ENCODE data around the gene PTGFRN.
A peak's percentile ranks its signal among the peaks of the same experiment; 100 is the strongest.
"Not testable (repeated sequence)": the region's sequence is repeated elsewhere in the genome, so short reads cannot be mapped to it uniquely, and the experiment has no call there.

The PTGFRN gene

GRCh38 chr1:116916533-116917445, 7.1 kb downstream of the PTGFRN start:
- DNase-seq (ENCODE audit: low read depth), result no peak

DNA sequence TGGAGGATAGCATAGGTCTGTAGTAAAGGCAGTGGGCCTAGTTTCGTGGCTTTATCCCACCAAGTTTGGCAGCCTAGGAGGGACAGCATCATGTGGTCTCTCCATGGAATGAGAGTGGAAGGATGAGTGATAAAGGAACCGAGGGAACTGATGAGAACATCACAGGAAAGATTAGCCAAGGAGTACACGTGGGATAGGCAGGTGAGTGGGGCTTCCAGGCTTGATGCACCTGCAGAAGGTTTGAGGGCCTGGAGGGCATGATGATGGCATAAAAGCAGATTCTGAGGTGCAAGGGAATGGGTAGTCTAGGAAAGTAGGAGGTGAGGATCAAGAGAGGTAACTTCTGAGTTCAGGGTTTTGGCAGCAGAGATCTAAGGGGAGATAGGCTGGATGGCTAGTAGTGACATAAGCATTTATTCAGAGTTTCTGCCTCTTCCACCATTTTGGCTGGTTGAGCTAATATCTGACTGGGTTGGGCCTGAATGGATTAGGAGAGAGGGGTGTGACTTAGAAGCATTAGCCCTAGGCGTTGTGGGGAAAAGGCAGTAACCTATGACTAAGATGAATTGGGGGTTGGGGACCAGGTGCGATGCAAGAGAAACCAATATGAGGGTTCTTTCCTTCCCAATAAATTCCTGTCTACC, 9.1 kb downstream of the PTGFRN start:
- no peak for DNase-seq (ENCODE audit: low read depth)

DNA sequence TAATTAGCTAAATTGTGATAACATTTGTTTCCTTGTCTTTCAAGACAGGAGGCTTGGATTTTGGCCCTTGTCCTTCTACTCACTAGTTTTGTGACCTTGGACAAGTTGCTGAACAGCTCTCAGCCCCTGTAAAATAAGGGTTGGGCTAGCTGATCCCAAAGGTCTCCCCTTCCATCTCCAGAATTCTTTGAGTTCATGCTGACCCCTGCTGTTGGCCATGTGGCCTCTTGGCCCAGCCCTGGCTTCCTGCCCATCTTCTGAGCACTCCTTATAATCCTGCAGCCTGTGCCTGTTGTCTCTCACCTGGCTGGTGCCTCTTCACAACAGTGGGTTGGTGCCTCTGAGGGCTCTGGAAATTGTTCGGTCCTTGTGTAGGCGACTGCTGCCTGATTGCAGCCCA, 10.1 kb downstream of the PTGFRN start:
- DNase-seq (ENCODE audit: low read depth), result no peak

DNA sequence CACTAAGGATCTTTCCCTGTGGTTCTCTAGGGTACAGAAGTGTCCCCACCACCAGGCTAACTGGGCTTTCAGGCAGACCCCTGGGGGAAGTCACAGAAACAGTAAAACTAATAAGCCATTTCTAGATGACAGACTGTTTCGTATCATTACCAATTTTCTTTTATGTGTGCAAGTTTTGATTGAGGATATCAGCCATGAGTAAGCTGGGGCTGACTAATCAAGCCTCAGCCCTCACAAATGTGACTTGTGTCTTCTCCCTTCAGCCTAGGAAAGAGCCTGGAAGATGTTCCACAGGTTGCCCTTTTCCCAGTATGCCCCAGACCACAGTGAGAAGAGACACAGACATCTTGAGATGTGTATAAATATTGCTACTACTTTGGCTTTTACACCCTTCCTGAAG, 10.5 kb downstream of the PTGFRN start:
- no peak for DNase-seq (ENCODE audit: low read depth)

DNA sequence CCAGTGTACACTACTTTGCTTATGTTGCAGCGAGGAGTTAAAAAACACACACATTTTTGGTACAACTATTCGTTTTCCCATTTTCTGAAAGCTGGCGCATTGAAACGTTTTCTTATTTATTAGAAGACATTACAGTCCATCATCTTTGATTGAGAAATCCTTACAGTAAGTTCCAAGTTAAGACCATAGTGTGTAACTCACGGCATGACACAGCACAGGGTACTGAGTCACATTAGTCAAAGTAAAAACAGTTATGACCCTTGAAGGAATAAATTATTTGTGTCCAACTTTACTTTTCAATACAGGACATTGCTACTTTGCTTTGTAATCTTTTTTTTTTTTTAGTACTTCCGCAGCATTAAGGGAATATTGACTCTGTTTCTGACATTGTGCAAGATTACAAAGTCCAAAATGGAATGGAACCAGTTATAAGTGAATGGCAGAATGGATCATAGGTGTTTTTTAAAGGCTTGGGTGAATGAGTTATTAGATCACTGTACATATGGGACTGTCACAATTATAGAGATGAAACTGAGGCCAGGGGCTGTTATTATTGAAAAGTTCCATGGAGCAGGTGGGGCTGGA, 11.7 kb downstream of the PTGFRN start:
- DNase-seq (ENCODE audit: low read depth), result no peak

GRCh38 chr1:116921937-116922336, 12.2 kb downstream of the PTGFRN start:
- DNase-seq (ENCODE audit: low read depth), result no peak

DNA sequence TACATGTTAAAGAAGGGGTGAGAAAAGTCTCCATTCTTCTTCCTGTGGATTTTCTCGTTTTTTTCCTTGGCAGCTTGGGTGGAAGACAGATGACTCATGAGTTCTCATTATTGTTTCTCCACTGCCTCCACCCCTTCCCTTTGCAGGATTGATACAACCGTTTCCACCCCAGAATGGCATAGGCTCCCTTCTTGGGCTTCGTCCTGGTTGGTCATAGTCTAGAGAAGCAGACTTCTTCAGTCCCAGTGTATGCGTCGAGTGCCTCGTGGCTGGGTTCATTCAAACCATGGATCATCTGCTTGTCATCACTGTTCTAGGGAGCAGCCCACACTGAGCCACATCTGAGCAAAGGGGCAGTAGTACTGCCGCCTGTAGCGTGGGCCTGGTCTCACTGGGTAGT, 13.7 kb downstream of the PTGFRN start:
- no peak for DNase-seq (ENCODE audit: low read depth)

DNA sequence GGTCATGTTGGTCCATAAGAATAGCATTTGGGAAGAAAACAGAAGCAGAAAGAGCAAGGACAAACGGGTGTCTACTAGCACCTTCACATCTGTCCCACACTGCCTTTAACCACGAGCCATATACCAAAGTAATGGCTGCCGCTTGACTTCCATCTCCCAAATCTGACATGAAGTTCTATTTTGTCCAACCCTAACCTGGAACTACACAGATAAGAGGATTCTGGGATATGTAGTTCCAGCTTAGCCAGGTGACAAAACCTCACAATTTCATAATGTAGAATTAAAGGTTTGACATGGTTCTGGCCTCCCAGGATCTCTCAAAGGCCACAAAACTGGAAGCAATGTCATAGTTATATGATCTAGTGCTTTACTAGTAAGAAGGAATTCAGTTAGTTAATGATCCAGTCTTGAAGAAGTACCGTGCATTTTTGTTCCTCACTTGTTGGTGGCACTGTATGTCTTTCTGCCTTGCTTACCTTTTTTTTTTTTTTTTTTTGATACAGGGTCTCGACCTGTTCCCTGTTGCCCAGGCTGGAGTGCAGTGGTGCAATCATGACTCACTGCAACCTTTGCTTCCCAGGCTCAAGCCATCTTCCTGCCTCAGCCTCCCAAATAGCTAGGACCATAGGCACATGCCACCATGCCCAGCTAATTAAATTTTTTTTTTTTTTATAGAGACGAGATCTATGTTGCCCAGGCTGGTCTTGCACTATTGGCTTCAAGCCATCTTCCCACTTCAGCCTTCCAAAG, 17.5 kb downstream of the PTGFRN start:
- no peak for DNase-seq (ENCODE audit: low read depth)

DNA sequence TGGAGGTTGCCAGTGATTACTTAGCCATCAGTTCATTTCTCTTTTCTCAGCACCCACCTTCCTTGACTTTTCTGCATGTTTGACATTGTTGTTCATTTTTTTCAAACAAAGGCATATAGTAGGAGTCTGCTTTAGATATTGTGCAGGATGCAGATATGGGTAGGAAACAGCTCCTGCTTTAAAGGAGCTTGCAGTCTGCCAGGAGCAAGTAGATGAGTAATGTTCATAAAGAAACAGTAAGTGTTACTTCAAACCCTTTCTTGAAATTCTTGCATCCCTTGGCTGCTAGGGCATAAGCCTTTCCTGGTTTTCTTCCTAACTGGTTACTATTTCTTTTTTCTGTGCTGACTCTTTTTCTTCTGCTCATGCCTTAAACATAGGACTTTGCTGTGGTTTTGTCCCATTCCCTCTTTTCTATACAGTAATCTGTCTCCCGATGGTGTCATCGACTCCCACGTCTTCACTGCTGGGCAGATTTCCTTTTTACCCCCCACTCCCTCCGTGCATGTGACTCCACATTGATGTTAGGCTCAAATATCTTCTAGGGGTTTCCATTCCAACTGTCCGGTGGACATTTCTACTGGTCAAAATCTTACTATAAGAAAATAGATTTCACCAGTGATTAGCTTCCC, 20.4 kb downstream of the PTGFRN start:
- DNase-seq (ENCODE audit: low read depth), result no peak

- no peak for DNase-seq (ENCODE audit: low read depth)
These were observed 21.6 kb downstream of the PTGFRN start for GRCh38 chr1:116931016-116931918.

GRCh38 chr1:116933606-116934515, 24.1 kb downstream of the PTGFRN start:
- DNase-seq (ENCODE audit: low read depth), result no peak

DNA sequence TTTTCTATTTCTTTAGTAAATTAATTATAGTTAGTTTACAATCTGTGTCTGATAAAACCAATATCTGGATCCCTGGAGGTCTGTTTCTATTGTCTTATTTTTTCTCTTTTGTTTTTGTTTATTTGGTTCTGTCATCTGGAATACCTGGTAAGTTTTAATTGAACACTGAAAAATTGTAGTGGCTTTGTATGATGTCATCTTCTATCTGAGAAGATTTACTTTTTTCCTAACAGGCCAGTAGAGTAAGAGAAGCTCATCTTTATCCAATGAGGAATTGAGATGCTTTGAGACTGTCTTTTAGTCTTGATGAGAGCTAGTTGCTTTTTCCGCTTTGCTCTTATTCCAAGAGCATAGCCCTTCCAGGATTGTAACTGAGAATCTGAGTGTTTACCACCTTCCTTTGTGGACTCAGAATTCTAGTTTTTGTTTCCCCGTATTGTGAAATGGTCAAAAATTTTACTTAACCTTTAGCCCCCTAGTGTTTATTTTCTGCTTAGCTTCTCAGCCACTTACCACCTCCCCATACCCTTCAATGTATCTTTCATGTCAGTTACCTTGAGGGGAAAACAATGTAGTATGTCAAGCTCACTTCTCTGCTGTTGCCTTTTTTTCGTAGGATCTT, 25.0 kb downstream of the PTGFRN start:
- peak; percentile 25 for DNase-seq (ENCODE audit: low read depth)

DNA sequence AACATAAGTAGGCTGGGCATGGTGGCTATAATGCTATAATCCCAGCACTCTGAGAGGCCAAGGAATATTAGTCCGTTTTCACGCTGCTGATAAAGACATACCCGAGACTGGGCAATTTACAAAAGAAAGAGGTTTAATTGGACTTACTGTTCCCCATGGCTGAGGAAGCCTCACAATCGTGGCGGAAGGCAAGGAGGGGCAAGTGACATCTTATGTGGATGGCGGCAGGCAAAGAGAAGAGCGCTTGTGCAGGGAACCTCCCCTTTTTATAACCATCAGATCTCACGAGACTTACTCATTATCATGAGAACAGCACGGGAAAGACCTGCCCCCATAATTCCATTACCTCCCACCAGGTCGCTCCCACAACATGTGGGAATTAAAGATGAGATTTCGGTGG, 28.5 kb downstream of the PTGFRN start:
- no peak for DNase-seq (ENCODE audit: low read depth)

- DNase-seq (ENCODE audit: low read depth), result not testable (repeated sequence)
These were observed 30.2 kb downstream of the PTGFRN start for GRCh38 chr1:116939780-116940543.

GRCh38 chr1:116940814-116941599, 31.3 kb downstream of the PTGFRN start:
- no peak for DNase-seq (ENCODE audit: low read depth)

- no peak for DNase-seq (ENCODE audit: low read depth)
These were observed 32.0 kb downstream of the PTGFRN start for GRCh38 chr1:116941670-116942069.

DNA sequence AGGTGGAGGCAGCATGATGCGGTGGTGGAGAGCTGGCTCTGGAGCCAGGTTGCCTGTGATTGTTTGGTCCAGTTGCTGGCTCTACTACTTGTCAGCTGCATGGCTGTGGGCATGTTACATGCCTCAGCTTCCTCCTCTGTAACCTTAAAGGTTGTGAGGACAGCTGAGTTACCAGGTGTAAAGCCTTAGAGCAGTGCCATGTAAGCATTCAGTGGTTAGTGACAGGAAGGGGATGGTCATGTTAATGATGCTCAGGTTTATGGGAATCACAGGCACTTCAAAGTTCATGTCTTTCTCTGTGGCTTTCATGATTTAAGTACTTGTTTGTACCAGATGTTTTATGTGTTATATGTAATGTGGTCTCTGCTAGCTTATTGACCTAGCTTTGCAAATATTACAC, 32.6 kb downstream of the PTGFRN start:
- no peak for DNase-seq (ENCODE audit: low read depth)

GRCh38 chr1:116943438-116943837, 33.7 kb downstream of the PTGFRN start:
- DNase-seq (ENCODE audit: low read depth), result no peak
